A549 (cell line): ENCODE measurements around the gene EPB41L5. TPM values are rescaled to one million over a fixed set of nuclear protein-coding genes. Genes with fewer than 3 reads are reported as not detected.

Experiments used
- ATAC-seq, 2 experiments: fragments of 200-7000 bp in 1 of 2; fragments of >200 bp in 1 of 2; cut with Nextera tagmentation in 1 of 2; cut with Tn5 transposase in 1 of 2; 3 replicates each; pipeline versions ENCODE4 v1.8.0 to v1.9.1; 2018 to 2020; ENCODE audit warnings: mild to moderate bottlenecking in 1 of 2, moderate library complexity in 1 of 2
- CTCF ChIA-PET: fragments of 300-600 bp; sonication (Branson Sonifier 250); formaldehyde crosslinking; extraction: SDS; loops from one replicate; lab custom pipeline; 2021; ENCODE audit warnings: antibody characterized with exemption, inconsistent platforms; lab: Yijun Ruan, JAX
- POLR2A ChIA-PET: fragments of 350-600 bp; formaldehyde crosslinking; extraction: SDS; loops from one replicate; lab custom pipeline; 2021; ENCODE audit warnings: antibody characterized with exemption, inconsistent platforms; lab: Yijun Ruan, JAX
- DNase-seq, 2 experiments: peaks; one replicate each; pipeline versions ENCODE4 v3.0.0 to v3.0.0-alpha.2; 2011 to 2016; ENCODE audit warnings: low read depth in 1 of 2, low spot score in 1 of 2
- FAIRE-seq: peaks from 2 replicates; lab custom pipeline; 2011; peaks lifted over from hg19 to GRCh38; lab: Jason Lieb, UNC
- H3K27ac ChIP-seq, 2 experiments: fragments of >200 bp; sonication (Bioruptor Twin); formaldehyde crosslinking; 3 replicates each; pipeline ENCODE4 v1.5.1; 2016 to 2017
- H3K4me1 ChIP-seq: fragments of >200 bp; sonication (Bioruptor Twin); formaldehyde crosslinking; 3 replicates; pipeline ENCODE4 v1.6.1; 2016
- H3K4me2 ChIP-seq: fragments of >200 bp; sonication (Bioruptor Twin); formaldehyde crosslinking; 3 replicates; pipeline ENCODE4 v1.6.1; 2016
- H3K4me3 ChIP-seq: fragments of >200 bp; sonication (Bioruptor Twin); formaldehyde crosslinking; 3 replicates; pipeline ENCODE4 v1.5.1; 2016
- H3K9me3 ChIP-seq: fragments of >200 bp; sonication (Bioruptor Twin); formaldehyde crosslinking; 3 replicates; pipeline ENCODE4 v1.6.1; 2016
- ATOH8 ChIP-seq: fragments of 250-450 bp; sonication (Bioruptor Pico); IDR thresholded peaks from 2 replicates; pipeline ENCODE4 v1.5.0; 2020; ENCODE audit warnings: low read depth, mild to moderate bottlenecking, moderate library complexity
- CBX2 ChIP-seq: fragments of 200-600 bp; sonication (generic); IDR thresholded peaks from 2 replicates; pipeline ENCODE4 v1.6.1; 2016; ENCODE audit warnings: low read depth, mild to moderate bottlenecking, borderline replicate concordance
- CBX8 ChIP-seq: fragments of 200-600 bp; sonication (generic); IDR thresholded peaks from 2 replicates; pipeline ENCODE4 v1.6.1; 2016
- CHD2 ChIP-seq: fragments of 150-350 bp; IDR thresholded peaks from 2 replicates; pipeline ENCODE4 v1.6.1; 2014; ENCODE audit warnings: low read length; ENCODE audit not compliant: partially characterized antibody
- CHD4 ChIP-seq: fragments of 200-600 bp; sonication (generic); IDR thresholded peaks from 2 replicates; pipeline ENCODE4 v1.6.1; 2016; ENCODE audit warnings: antibody characterized with exemption, mild to moderate bottlenecking, borderline replicate concordance
- CTCF ChIP-seq: fragments of >200 bp; sonication (Bioruptor Twin); formaldehyde crosslinking; IDR thresholded peaks from 3 replicates; pipeline ENCODE4 v1.5.1; 2016
- EHF ChIP-seq: fragments of 250-450 bp; sonication (Bioruptor Pico); IDR thresholded peaks from 2 replicates; pipeline ENCODE4 v1.5.0; 2020; ENCODE audit warnings: mild to moderate bottlenecking
- ESRRA ChIP-seq: fragments of 150-350 bp; IDR thresholded peaks from 2 replicates; pipeline ENCODE4 v1.6.1; 2014; ENCODE audit warnings: mild to moderate bottlenecking, low read length, borderline replicate concordance
- FOSL2 ChIP-seq, 2 experiments: fragments of 450-650 bp in 1 of 2; fragments of >200 bp in 1 of 2; sonication (Bioruptor Twin) in 1 of 2; formaldehyde crosslinking; IDR thresholded peaks; 2 replicates each; pipeline versions ENCODE4 v1.5.0 to v1.6.1; 2016 to 2020; ENCODE audit warnings: mild to moderate bottlenecking in 1 of 2, moderate library complexity in 1 of 2
- HDAC2 ChIP-seq: fragments of 200-600 bp; sonication (generic); IDR thresholded peaks from 2 replicates; pipeline ENCODE4 v1.6.1; 2016
- HOXB5 ChIP-seq: fragments of 250-450 bp; sonication (Bioruptor Pico); IDR thresholded peaks from 2 replicates; pipeline ENCODE4 v1.5.0; 2020; ENCODE audit warnings: mild to moderate bottlenecking, moderate library complexity
- JUNB ChIP-seq: fragments of >200 bp; sonication (Bioruptor Twin); formaldehyde crosslinking; IDR thresholded peaks from 2 replicates; pipeline ENCODE4 v1.6.1; 2016
- KDM1A ChIP-seq: fragments of 200-600 bp; sonication (generic); IDR thresholded peaks from 2 replicates; pipeline ENCODE4 v1.6.1; 2016; ENCODE audit warnings: low read depth, mild to moderate bottlenecking
- MAFK ChIP-seq: fragments of 450-650 bp; IDR thresholded peaks from 2 replicates; pipeline ENCODE4 v1.6.1; 2014; ENCODE audit not compliant: partially characterized antibody
- MAZ ChIP-seq: fragments of 150-350 bp; IDR thresholded peaks from 2 replicates; pipeline ENCODE4 v1.6.1; 2014; ENCODE audit warnings: antibody characterized with exemption, low read depth, low read length, borderline replicate concordance
- NPAS2 ChIP-seq: fragments of 250-450 bp; sonication (Bioruptor Pico); IDR thresholded peaks from 2 replicates; pipeline ENCODE4 v1.8.0; 2022; ENCODE audit warnings: mild to moderate bottlenecking, moderate library complexity, borderline replicate concordance
- NR3C1 ChIP-seq: fragments of >200 bp; sonication (Bioruptor Twin); formaldehyde crosslinking; IDR thresholded peaks from 3 replicates; pipeline ENCODE4 v1.6.1; 2017
- PHF8 ChIP-seq: fragments of 200-600 bp; sonication (generic); IDR thresholded peaks from 2 replicates; pipeline ENCODE4 v1.6.1; 2016; ENCODE audit warnings: low read depth, mild to moderate bottlenecking, antibody characterized with exemption, moderate library complexity, borderline replicate concordance
- POLR2AphosphoS2 ChIP-seq: conservative IDR thresholded peaks from 2 replicates; pipeline ENCODE4 v1.6.1; 2012; ENCODE audit warnings: low read length, improper control_type of control experiment, inconsistent platforms
- RAD21 ChIP-seq, 2 experiments: fragments of >200 bp in 1 of 2; sonication (Bioruptor Twin) in 1 of 2; formaldehyde crosslinking in 1 of 2; IDR thresholded peaks in 1 of 2; conservative IDR thresholded peaks in 1 of 2; 2 replicates in 1 of 2; 3 replicates in 1 of 2; pipeline ENCODE4 v1.6.1; 2012 to 2018; ENCODE audit warnings: inconsistent platforms in 1 of 2
- RARB ChIP-seq: fragments of 250-450 bp; sonication (Bioruptor Pico); IDR thresholded peaks from 2 replicates; pipeline ENCODE4 v1.8.0; 2021; ENCODE audit warnings: mild to moderate bottlenecking, moderate library complexity
- RCOR1 ChIP-seq: fragments of 150-350 bp; IDR thresholded peaks from 2 replicates; pipeline ENCODE4 v1.6.1; 2014; ENCODE audit warnings: antibody characterized with exemption, low read length, low read depth
- RFX5 ChIP-seq: fragments of 450-650 bp; IDR thresholded peaks from 2 replicates; pipeline ENCODE4 v1.7.1; 2014; ENCODE audit warnings: antibody characterized with exemption, mild to moderate bottlenecking, moderate library complexity
- RNF2 ChIP-seq: fragments of 200-600 bp; sonication (generic); IDR thresholded peaks from 2 replicates; pipeline ENCODE4 v1.6.1; 2016; ENCODE audit warnings: low read depth, mild to moderate bottlenecking, antibody characterized with exemption, moderate library complexity, borderline replicate concordance
- SMC3 ChIP-seq: fragments of >200 bp; sonication (Bioruptor Twin); formaldehyde crosslinking; IDR thresholded peaks from 3 replicates; pipeline ENCODE4 v1.6.1; 2018; ENCODE audit warnings: inconsistent platforms
- SREBF2 ChIP-seq: fragments of 450-650 bp; IDR thresholded peaks from 2 replicates; pipeline ENCODE4 v1.6.1; 2014; ENCODE audit warnings: mild to moderate bottlenecking, moderate library complexity
- TP53 ChIP-seq: fragments of 250-450 bp; sonication (Bioruptor Pico); IDR thresholded peaks from 2 replicates; pipeline ENCODE4 v1.5.0; 2021; ENCODE audit warnings: mild to moderate bottlenecking, moderate library complexity
- ZNF302 ChIP-seq: fragments of 250-450 bp; sonication (Bioruptor Pico); IDR thresholded peaks from 2 replicates; pipeline ENCODE4 v1.9.0; 2021; ENCODE audit warnings: inconsistent platforms, mild to moderate bottlenecking, moderate library complexity
- ZSCAN20 ChIP-seq: fragments of 250-450 bp; sonication (Bioruptor Pico); IDR thresholded peaks from 2 replicates; pipeline ENCODE4 v1.8.0; 2022; ENCODE audit warnings: mild to moderate bottlenecking, moderate library complexity
- WGBS: methylation state at CpG from one replicate; pipeline ENCODE4 v1.1.6; 2017; ENCODE audit errors: missing lambda C conversion rate; 5-methylcytosine and 5-hydroxymethylcytosine counted together
- polyA plus RNA-seq, 4 experiments: library from polyadenylated mRNA; depleted of rRNA in 3 of 4; stranded (reverse); fragments of >200 nt; fragmentation: RNase III in 1 of 4; extraction: RNeasy Plus Mini Kit Qiagen cat#74134 plus additional on column Dnase treatment in 1 of 4; gene quantifications; 2 replicates in 3 of 4; 3 replicates in 1 of 4; pipeline ENCODE4 v1.2.3, GENCODE V29; 2011 to 2017

Gene EPB41L5
- polyA plus RNA-seq, 2 of the 4 experiments (the other 2 are of a cell fraction): 5.8 to 33.0 TPM

- no peak for ATAC-seq
- CTCF ChIA-PET: interaction anchor here (0.6 kb wide), 1 partner anchor 1083 kb away, joined by 3 read pairs; no protein-coding TSS in a partner anchor
- TF ChIP-seq RCOR1 (no peak), CHD4 (no peak), JUNB (no peak), POLR2AphosphoS2 (no peak), SMC3 (no peak), RFX5 (no peak), HOXB5 (CRISPR knock-in tag) (no peak), TP53 (CRISPR knock-in tag) (no peak), RNF2 (no peak), CBX2 (no peak), SREBF2 (no peak), ATOH8 (CRISPR knock-in tag) (no peak), CBX8 (no peak)
- POLR2A ChIA-PET: no interaction called here
- Histone ChIP-seq H3K9me3 (peaks cover 2% of the 10 kb centered on the region; the same call in 1 of the 3 replicates), H3K4me3 (no peak overlapping the region), H3K4me2 (no peak overlapping the region), H3K4me1 (no peaks in the 10 kb centered on the region), H3K27ac (no peak overlapping the region)
- 91% methylated on average over 2 of the region's 2 CpGs for WGBS
- FAIRE-seq: no peak
- DNase-seq: no peak
Observed at GRCh38 chr2:120079647-120080046, 66.8 kb downstream of the EPB41L5 start.

GRCh38 chr2:120091436-120091835 is 78.6 kb downstream of the EPB41L5 start:
- TF ChIP-seq CHD4 (no peak), ATOH8 (CRISPR knock-in tag) (no peak), ZSCAN20 (CRISPR knock-in tag) (no peak), RAD21 (conservative IDR thresholded peaks at IDR 0.05 in 1 of 2, IDR thresholded peaks at IDR 0.05 in 1 of 2) (no peak), FOSL2 (IDR thresholded peaks at IDR 0.05) (no peak), FOSL2 (CRISPR knock-in tag; IDR thresholded peaks at IDR 0.05) (no peak), MAZ (no peak), POLR2AphosphoS2 (no peak), TP53 (CRISPR knock-in tag) (no peak), RARB (no peak), CBX8 (no peak)
- FAIRE-seq: no peak
- no peak overlapping the region for H3K4me2 ChIP-seq
- H3K9me3 ChIP-seq: no peaks in the 10 kb centered on the region
- DNase-seq: no peak
- H3K27ac ChIP-seq: no peak overlapping the region
- H3K4me1 ChIP-seq: no peaks in the 10 kb centered on the region
- ChIA-PET CTCF (no interaction called here), POLR2A (no interaction called here)
- H3K4me3 ChIP-seq: no peak overlapping the region
- WGBS: 95% methylated on average over 3 of the region's 3 CpGs
- ATAC-seq: no peak

GRCh38 chr2:120094795-120095194 is 81.9 kb downstream of the EPB41L5 start:
- DNase-seq (no peak), ATAC-seq (no peak), FAIRE-seq (no peak)
- CTCF ChIA-PET: interaction anchor here (0.7 kb wide), 1 partner anchor 11 kb away, joined by 3 read pairs; no protein-coding TSS in a partner anchor
- 83% methylated on average over 1 of the region's 1 CpG for WGBS
- Histone ChIP-seq H3K9me3 (no peaks in the 10 kb centered on the region), H3K4me1 (no peaks in the 10 kb centered on the region), H3K4me2 (no peak overlapping the region), H3K4me3 (no peak overlapping the region), H3K27ac (no peak overlapping the region)
- TF ChIP-seq CHD2: no peak
- no peak for TF ChIP-seq CBX8
- no peak for TF ChIP-seq ESRRA
- no peak for TF ChIP-seq EHF (CRISPR knock-in tag)
- TF ChIP-seq NPAS2 (CRISPR knock-in tag): no peak
- TF ChIP-seq NR3C1: no peak
- no peak for TF ChIP-seq HDAC2
- no peak for TF ChIP-seq CHD4
- no peak for TF ChIP-seq TP53 (CRISPR knock-in tag)
- no peak for TF ChIP-seq MAZ
- TF ChIP-seq KDM1A: no peak
- TF ChIP-seq ZNF302 (CRISPR knock-in tag): no peak
- no peak for TF ChIP-seq SREBF2
- TF ChIP-seq MAFK: no peak
- TF ChIP-seq PHF8: no peak
- no peak for TF ChIP-seq CTCF
- POLR2A ChIA-PET: no interaction called here
